Neural cell (in vitro differentiated cells): ENCODE data around the gene FBXO42.

Experiments
- CTCF ChIP-seq: fragments of 450-650 bp; IDR thresholded peaks from 2 replicates; pipeline ENCODE4 v1.5.1; 2014; ENCODE audit warnings: antibody characterized with exemption, mild to moderate bottlenecking, moderate library complexity; ENCODE audit not compliant: poor library complexity, severe bottlenecking
- EP300 ChIP-seq: fragments of 450-650 bp; conservative IDR thresholded peaks from 2 replicates; pipeline ENCODE4 v1.6.1; 2014; ENCODE audit warnings: antibody characterized with exemption, mild to moderate bottlenecking, moderate library complexity; ENCODE audit not compliant: poor library complexity, severe bottlenecking
- EZH2 ChIP-seq: fragments of 200-600, 300-800 bp; shearing (Covaris generic), sonication (generic); IDR thresholded peaks from 2 replicates; pipeline ENCODE4 v1.6.1; 2014; ENCODE audit warnings: antibody characterized with exemption, low read length, borderline replicate concordance, mild to moderate bottlenecking; ENCODE audit not compliant: insufficient read depth, poor library complexity, severe bottlenecking
- POLR2AphosphoS5 ChIP-seq: IDR thresholded peaks from 2 replicates; pipeline ENCODE4 v1.6.1; 2012
- TAF1 ChIP-seq: IDR thresholded peaks from 2 replicates; pipeline ENCODE4 v1.6.1; 2012; ENCODE audit warnings: low read depth

- TF ChIP-seq CTCF (no peak), TAF1 (no peak), EZH2 (no peak), POLR2AphosphoS5 (no peak), EP300 (no peak)
Observed at GRCh38 chr1:16375521-16376340, 23.5 kb upstream of the FBXO42 start.
